Fibroblast of skin of back (primary cell): ENCODE data around the gene SLC38A9. TPM values are rescaled to one million over a fixed set of nuclear protein-coding genes. Genes with fewer than 3 reads are reported as not detected.
"Not testable (repeated sequence)": the region's sequence is repeated elsewhere in the genome, so short reads cannot be mapped to it uniquely, and the experiment has no call there.

Experiments
- DNase-seq: peaks from one replicate; pipeline ENCODE4 v3.0.0-alpha.2; 2013
- polyA plus RNA-seq, 2 experiments: library from polyadenylated mRNA; unstranded; fragments of 120-200 nt; gene quantifications; one replicate each; pipeline ENCODE4 v1.2.1, GENCODE V29; 2013; ENCODE audit not compliant: insufficient read length in 2 of 2

Gene SLC38A9, protein sequence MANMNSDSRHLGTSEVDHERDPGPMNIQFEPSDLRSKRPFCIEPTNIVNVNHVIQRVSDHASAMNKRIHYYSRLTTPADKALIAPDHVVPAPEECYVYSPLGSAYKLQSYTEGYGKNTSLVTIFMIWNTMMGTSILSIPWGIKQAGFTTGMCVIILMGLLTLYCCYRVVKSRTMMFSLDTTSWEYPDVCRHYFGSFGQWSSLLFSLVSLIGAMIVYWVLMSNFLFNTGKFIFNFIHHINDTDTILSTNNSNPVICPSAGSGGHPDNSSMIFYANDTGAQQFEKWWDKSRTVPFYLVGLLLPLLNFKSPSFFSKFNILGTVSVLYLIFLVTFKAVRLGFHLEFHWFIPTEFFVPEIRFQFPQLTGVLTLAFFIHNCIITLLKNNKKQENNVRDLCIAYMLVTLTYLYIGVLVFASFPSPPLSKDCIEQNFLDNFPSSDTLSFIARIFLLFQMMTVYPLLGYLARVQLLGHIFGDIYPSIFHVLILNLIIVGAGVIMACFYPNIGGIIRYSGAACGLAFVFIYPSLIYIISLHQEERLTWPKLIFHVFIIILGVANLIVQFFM
- 11.0 TPM for polyA plus RNA-seq (2013, experiment 1 of 2; ENCODE audit: insufficient read length)
- 8.5 TPM for polyA plus RNA-seq (2013, experiment 2 of 2; ENCODE audit: insufficient read length)

DNA sequence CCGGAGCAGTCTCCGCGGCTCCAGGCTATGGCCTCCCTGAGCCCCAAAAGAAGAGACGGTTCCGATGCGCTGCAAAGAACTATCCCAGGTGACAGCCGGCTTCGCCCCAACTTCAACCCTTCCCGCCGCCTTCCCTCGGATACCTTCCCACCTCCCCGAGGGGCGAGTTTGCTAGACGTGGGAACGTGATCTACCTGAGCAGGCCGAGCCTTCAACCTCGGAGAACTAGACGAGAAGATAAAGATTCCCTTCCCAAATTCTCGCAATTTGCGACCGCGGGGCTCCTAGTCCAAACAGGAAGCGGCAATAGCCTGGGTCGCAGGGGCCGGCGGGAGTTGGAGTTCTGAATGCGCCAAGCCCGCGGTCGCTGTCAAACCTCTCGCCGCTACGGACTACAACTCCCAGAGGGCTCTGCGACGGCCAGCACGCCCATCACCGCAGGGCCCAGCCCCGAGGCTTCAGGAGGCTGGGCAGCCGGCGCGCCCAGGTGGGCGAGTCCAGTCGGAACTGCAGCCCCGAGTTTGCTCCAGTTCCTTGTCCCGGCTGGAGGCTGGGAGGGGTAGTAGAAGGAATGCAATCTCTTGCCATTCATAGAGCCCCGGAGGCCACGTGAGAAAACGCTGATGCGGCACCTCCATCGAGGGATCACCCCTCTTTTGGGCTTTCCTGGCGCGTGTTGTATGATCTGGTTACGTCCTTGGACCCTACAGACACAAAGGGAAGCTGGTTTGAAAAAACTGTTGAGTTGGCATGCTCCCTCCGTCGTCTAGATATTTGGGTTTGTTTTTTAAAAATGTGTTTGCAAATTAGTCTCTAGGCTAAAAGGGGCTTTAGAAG is at the start of gene SLC38A9:
Gene SLC38A9 (minus strand): TSS at position 302 of the 837 bp plus-strand sequence. CDS start 14,366 bp downstream, outside the sequence.
- DNase-seq = peak; percentile 93

DNA sequence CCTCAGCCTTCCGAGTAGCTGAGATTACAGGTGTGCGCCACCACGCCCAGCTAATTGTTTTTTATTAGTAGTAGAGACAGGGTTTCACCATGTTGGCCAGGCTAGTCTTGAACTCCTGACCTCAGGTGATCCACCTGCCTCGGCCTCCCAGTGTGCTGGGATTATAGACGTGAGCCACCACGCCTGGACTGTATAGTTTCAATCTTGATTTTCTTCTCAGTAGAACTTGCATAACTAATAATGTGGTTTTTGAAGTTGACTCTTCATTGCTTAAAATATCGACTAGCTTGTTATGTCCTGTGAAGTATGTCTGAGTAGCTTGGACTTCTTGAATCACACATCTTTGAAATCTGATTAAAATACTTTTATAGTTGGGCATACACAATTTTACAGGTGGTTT is 49.6 kb upstream of the SLC38A9 start:
- DNase-seq = not testable (repeated sequence)

DNA sequence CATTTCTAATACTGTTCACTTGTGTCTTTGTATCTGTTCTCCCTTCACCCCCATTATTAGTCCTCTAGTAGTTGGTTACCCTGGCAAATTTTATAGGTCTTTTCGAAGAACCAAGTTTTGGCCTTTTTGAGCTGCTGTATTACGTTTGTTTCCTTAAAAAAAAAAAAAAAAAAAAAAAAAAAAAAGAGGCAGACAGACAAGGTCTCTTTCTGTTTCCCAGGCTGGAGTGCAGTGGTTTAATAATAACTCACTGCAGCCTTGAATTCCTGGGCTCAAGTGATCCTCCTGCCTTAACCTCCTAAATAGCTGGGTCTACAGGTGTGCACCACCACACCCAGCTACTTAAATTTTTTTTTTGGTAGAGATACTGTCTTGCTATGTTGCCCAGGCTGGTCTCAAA is 46.6 kb upstream of the SLC38A9 start:
- no peak for DNase-seq

DNA sequence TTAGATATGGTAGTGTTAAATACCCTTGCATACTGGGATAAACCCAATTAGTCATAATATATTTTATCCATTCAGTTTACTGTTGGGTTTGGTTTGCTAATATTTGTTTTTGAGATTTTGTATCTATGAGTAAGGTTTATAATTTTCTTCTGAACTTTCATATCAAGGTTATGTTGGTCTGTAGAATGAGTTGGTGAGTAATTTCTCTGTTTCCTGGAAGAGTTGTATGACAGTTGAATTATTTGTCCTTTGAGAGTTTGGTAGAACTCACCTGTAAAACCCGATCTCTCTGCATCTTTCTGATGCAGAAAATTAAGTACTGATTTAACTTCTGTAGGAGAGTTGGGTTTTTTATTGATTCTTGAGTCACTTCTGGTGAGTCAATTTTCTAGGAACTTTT is 46.1 kb upstream of the SLC38A9 start:
- no peak for DNase-seq

DNA sequence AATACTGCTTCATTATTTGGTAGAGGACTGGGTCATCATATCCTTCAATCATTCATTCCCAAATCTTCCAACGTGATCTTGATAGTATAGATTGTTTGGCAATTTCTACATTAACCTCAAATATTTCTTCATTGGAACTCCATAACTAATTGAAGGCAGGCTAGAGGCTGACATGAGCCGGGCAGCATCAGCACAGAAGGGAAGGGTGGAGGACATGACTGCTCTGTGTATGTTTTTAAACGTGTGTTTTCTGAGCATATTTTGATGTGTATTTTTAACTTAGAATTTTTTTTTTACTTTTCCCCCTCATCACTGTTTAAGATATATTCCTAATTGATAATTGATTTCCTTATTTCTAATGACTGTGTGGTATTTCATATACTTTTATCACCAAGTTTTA is 38.4 kb upstream of the SLC38A9 start:
- DNase-seq = no peak

DNA sequence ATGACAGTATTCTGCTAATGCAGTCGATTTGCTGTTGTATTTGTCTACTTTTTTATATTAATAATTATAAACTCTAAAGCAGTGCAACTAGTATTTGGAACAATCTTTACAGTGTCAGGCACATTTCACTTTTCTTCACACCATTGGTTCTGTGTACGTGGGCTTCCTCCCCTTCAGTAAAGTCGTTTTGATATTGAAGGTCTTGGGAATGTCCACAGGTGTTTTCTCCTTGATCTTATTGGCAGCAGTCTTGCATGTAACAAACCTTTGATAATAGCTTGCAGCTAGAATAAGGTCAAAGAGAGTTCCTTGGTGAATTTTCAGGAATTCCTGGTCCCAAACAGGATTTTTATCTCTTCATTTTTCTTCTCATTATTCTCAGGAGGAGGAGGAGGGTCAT is 37.9 kb upstream of the SLC38A9 start:
- no peak for DNase-seq

DNA sequence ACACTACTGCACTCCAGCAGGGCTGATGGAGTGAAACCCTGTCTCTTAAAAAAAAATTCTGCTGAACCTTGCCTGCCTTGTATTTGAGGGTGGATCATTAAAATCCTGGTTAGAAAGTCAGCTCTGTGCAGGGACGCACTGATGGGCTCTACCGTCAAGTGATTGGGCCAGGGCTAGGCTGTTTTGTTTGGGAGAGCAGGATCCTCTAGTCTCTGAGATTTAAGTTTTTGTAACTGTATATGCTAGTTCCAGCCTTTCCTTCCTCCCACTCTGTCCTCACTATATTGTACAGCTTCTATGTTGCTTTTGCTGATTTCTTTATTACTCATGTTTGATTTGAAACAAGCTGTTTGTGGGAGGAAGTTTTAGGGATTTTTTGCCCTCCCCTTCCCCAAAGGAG is 37.3 kb upstream of the SLC38A9 start:
- DNase-seq = no peak

DNA sequence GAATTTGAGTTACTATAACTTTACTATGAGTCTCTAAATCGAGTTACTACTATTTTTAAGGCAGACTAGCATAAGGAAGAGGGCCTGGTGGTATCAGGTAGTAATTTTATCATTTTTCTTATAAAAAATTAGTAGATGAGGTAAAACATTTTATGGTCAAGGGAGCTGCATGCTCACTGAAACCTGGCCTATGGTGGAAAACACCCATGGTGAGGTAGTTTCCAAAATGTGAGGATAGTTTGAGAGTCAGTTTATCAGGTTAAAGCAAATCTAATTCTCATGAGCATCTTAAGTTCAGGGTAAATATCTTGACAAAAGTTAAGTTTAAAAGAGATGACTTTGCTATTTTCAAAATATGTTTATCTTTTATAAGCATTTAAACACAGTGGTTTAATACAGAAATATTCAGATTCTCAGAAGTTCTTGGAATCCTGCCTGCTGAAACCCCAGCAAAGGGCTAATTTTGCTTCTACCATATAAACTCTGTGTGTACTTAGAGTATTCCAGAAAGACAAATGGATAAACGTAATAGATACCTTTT is 35.7 kb upstream of the SLC38A9 start:
- no peak for DNase-seq

DNA sequence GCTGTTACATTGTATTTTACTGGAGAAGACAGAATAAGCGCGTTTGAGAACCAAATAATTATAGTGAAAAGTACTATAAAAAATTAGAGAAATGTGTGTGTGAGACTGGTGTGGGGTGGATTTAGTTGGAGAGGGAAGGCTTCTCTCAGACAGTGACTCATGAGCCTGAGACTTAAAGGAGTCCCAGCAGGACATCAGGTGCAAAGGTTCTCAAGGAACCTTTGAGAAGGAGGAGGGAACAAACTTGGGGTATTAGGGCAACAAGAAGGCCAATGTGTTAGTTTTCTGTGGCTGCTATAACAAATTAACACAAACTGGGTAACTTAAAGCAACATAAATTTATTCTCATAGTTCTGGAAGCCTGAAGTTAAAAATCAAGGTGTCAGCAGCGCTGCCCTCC is 30.7 kb upstream of the SLC38A9 start:
- DNase-seq = no peak

DNA sequence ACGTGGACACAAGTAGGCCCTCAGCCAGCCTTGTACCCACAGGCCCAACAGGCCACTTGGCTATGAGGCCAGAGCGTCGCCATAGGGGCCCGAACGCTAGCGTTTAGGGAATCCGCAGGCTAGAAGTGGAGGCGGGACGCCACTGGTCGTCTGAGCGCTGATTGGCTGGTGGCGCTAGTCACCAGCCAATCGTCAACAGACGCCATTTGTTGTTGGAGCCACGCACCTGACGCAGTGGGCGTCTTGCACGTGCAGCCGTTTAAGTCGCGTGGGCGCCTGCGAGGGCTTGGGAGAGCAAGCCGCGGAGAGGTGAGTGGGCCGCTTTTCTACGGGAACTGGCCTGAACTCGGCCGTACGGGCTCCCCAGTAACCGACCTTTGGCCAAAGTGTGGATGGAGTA is 25.7 kb upstream of the SLC38A9 start, which contains the start of gene DDX4:
Gene DDX4 (plus strand): TSS at position 269 of the 400 bp plus-strand sequence. CDS start 903 bp downstream, outside the sequence.
- no peak for DNase-seq

DNA sequence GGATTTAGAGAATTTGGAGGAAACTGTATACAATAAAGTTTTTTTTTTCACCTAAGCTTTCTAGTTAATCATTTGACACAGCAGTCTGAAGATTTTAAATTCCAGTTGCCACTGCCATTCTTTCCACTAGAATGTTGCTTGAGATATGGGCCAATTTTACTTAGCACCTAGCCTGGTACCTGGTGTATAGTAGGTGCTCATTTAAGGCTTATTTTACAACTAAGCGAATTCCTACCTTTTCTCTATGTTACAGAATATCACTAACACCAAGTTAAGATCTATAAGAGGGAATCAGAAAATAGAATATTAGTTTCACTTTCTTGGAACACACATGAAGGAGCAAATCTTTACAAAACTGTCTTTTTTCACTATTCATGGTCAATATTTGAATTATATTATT is 22.5 kb upstream of the SLC38A9 start:
- DNase-seq = no peak

DNA sequence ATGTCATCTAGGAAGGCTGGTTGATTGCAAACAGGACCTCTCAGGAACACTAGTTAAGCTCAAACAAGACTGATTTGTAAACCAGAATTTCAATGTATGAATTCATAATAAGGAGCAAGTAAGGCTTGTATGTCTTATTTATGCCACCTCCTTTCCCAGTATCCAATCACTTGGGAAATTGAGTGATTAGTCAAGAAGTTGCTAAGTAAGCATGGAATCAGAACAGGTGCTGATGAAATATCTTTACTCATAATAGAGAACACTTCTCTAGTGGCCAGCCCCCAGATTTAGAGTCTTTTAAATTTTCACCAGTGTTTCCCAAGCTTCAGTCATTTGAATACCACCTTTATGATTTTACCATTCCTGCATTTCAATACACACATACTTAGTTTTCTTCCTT is 20.5 kb upstream of the SLC38A9 start:
- DNase-seq = no peak

DNA sequence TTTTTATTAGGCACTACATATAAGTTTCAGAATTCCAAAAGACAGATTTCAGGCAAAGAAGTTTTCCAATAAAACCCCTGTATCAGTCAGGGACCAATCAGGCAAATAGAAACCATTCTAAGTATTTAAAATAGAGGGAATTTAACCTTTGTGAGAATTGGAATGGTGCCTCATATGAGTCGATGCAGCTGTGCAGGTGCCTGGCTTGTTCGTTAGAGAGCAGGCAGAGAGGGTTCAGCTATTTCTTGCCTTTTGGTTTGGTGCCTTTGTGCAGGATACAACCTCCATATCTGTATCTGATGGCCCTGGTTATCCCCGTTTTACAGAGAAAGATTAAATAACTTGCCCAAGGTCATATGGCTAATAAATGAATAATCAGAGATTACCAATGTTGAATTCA is 19.7 kb upstream of the SLC38A9 start:
- DNase-seq = no peak

DNA sequence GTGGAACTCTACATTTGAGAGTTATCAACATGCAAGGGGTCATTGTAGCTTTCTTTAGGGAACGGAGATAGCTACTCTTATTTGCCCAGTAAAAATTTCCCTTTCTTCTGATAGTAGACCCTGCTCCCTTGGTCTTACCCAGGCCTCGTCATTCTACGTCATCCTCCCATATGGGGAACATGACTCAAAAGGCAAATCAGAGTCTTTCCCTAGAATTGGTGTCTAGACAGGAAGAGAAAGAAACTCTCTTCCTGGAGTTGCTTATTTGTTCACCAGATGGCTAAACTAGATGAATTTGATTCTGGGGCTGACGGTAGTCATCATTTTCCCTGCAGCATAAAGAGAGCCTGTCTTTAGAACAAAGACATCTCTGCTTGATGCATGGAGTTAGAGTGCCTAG is 12.2 kb upstream of the SLC38A9 start:
- no peak for DNase-seq

DNA sequence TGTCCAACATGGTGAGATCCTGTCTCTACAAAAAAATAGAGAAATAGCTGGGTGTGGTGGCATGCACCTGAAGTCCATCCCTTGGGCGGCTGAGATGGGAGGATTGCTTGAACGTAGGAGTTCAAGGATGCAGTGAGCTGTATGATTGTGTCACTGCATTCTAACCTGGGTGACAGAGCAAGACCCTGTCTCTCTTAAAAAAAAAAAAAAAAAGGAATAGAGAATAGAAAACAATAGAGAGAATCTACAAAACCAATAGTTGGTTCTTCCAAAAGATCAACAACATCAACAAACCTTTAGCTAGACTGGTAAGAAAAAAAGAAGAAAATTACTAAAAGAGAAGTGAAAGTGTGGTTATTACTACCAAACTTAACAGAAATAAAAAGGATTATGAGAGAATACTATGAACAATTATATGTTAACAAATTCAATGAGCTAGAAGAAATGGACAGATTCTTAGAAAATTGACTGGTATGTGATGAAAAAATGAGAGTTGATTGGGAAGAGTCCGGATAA is 8.1 kb upstream of the SLC38A9 start:
- no peak for DNase-seq

DNA sequence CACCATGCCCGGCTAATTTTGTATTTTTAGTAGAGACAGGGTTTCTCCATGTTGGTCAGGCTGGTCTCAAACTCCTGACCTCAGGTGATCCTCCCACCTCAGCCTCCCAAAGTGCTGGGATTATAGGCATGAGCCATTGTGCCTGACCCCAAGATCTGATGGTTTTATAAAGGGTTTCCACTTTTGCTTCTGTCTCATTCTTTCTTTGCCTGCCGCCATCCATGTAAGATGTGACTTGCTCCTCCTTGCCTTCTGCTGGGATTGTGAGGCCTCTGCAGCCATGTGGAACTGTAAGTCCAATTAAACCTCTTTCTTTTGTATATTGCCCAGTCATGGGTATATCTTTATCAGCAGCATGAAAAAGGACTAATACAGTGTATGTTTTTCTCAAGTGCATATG is 6.9 kb upstream of the SLC38A9 start:
- not testable (repeated sequence) for DNase-seq

DNA sequence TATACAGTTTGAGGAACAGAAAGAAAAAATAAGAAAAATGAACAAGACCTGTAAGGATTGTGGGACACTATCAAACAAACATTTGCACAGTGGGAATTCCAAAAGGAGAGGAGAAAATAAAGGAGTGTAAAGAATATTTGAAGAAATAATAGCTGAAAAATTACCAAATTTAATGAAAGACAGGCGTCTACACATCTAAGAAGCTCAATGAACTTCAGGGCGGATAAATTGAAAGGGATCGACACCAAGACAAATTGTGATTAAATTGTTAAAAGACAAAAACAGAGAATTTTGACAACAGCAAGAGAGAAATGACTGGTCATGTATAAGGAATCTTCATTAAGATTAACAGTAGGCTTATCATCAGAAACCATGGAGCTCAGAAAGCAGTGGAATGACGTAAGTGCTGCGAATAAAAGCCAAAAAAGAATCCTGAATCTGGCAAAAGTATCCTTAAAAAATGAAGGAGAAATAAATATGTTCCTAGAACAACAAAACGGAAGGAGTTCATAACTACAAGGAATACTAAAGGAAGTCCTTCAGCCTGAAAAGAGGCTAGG is 3.5 kb upstream of the SLC38A9 start:
- no peak for DNase-seq

DNA sequence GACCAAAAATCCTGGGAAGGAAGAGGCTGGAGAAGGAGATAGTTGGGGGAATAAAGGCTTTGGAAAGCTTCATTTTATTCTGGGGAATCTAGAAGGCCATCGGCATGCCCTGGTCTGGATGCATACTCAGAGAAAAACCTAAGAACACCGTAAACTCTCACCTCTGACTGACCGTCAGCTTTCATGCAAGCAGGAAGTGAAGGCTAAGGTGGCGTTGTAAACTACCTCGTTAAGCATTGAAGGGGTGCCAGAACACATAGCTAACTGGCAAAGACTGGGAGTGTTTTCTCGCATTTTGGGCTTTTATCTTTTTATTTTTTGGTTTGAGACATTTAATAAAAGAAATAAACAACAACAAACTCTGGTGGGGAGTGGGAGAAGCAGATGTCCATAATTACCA is 2.6 kb upstream of the SLC38A9 start:
- no peak for DNase-seq

DNA sequence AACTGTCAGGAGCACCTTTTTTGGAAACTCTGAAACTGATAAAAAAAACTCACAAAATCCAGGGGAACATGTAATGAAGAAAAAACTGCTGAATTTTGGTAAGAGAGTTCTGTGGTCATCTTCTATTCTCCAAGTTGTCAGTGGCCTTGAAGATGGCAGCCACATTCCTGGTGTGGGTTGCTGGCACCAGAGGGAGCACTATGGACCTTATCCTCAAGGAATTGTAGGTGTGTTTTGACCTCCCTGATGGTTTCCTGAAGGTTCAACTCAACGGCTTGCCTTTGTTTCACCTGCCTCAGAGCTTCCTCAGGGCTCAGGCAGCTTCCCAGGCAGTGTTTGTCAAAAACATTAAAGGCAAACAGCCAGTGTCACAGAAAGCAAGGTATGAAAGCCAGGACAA is 2.2 kb upstream of the SLC38A9 start:
- no peak for DNase-seq

DNA sequence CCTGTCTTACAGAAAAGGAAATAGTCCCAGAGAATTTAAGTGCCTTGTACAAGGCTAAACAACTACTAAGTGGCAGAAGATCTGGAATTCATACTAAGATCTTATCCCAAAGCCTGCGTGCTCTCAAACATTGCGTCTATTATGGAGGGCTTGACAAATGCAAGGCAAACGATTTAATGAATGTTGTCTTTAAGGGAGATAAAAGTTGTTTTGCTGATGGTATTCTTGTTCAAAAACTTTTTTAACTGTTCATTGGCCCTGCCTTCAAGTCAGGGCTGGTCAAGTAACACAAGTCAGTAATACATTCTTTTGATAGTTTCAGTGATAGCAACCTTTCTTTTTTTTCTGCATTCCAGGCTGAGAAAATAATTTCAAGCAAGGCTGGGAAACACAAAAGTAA is 1.7 kb upstream of the SLC38A9 start:
- peak; percentile 56 for DNase-seq

DNA sequence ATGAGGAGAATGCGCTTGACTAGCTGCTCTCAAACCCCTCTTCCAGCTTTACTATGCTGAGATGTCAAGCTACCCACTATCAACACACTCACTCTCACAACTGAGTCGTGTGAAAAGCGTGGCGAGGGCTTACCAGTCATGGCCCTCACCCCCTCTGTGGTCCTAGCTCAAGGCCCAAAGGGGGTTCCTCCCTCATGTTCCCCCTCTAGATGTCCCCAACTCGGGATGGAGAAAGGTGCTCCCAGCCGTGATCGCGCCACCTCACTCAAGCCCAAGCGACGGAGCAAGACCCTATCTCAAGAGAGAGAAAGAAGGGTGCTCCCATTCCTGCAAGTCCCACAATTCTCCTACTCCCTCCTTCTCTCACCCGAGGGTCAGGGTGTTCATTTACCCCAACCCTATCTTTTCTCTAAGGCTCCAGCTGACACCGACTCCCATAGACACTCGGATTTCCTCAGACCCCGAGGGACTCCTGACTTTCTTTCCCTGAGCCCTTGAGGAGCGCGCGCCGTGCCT is 559 bp downstream of the SLC38A9 start:
- DNase-seq = no peak

DNA sequence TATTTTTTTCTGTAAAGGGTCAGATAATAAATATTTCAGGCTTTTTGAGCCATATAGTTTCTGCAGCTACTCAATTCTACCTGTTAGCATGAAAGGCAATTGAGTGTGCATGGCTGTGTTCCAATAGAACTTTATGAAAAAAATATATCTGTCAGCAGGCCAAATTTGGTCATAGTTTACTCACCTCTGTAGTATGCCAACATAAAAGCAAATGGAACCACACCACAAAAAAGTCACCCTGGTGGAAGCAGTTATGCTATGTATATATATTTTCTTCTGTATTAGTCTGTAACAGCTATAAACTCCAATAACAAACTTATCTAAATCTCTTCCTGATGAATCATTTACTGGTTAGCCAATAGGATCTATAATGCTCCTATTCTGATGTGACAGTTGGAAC is 3.4 kb downstream of the SLC38A9 start:
- no peak for DNase-seq
